ENCODE results near the gene MAST4.

MAST4 gene

DNA sequence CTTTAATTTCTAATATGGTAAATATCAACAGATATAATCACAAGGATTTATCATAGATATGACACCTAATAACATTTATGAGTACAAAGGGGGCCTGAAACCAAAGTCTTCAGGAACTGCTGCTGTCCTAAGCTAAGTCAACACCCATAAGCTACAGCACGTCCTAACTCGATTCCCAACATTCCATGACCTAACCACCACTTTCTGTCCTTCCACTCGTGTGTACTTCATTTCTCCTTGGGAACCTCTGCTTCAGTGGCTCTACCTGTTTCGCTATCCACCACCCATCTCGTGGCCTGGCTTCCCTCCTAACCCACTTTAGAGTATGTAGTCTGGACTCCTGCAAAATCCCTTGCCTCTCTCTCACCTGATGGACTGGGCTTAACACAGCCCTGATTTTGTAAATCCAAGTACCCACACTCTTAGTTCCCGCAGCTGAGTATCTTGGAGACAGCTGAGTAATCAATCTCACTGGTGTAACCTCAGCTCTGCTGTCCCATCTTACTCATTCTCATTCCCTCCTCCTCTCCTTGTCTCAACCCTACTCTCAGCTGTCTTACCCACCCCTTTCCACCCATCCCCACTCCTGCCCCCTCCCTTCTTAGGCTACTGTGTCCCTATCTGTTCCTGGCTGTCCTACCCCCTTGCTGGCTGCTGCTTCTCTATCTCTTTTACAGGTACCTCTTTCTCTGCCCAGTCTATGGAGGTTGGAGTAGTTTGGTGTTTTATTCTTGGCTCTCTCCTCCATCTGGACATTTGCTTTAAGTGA, 101.8 kb downstream of the MAST4 start:
- no peak for DNase-seq (ENCODE audit: low read depth in 2 of 2)

GRCh38 chr5:66701244-66701643, 105.1 kb downstream of the MAST4 start:
- DNase-seq (ENCODE audit: low read depth in 2 of 2): no peak

DNA sequence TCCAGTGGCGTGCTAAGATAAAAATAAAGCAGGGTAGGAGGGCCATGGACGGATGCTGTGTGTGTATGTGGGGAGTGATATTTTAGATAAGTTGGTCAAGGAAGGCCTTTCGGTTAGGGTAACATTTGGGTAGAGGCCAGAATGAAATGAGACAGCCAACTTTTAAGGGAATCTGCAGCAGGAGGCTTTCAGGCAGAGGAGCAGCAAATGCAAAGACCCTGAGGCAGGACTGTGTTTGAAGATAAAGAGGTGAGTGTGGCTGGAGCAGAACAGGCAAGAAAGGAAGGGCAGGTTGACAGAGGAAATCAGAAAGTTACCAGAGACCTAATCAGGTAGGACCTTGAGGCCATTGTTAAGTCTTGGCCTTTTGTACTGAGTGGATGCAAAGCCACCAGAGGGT, 106.2 kb downstream of the MAST4 start:
- DNase-seq (ENCODE audit: low read depth in 2 of 2): no peak

GRCh38 chr5:66704790-66705425, 108.7 kb downstream of the MAST4 start:
- DNase-seq (ENCODE audit: low read depth in 2 of 2): no peak

GRCh38 chr5:66708368-66708767, 112.2 kb downstream of the MAST4 start:
- no peak for DNase-seq (ENCODE audit: low read depth in 2 of 2)

DNA sequence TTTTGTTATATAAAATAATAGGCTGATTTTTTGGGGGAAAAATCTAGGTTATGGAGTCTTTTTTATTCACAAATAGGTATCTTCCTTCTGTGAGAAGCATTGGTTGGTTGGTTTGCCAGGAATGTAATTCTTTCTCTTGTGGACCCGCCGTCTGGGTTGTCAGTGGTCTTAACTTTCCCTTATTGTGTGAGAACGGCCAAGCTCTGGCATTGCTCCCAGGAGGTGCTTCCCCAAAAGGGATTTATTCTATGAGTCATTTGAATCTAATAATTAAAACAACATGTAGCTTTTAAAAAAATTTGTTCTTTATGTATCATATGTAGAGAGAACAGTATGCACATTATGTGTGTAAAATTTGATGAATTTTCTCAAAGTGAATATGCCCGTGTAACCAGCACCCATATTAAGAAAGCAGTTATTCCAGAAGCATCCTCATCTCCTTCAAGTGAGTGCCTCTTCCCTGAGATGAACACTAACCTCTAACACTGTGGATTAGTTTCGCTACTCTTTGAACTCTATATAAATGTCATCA, 114.4 kb downstream of the MAST4 start:
- DNase-seq (ENCODE audit: low read depth in 2 of 2): no peak

DNA sequence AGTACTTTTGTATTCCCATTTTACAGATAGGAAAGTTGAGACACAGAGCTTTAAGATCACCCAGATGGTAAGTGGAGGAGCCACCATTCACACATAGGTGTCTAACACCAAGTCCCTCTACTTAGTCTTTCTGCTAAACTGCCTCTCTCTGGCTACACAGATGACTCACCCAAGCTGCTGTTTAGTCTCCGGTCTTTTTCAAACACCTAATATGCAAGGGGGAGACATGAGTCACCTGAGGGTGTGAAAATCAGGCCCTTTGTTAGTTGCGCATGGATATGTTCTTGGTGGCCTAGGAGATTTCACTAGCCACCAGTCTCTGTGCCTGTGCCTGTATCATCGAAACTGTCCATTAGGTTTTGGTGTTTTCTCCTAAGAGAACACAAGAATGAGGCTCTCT, 117.8 kb downstream of the MAST4 start:
- DNase-seq (ENCODE audit: low read depth in 2 of 2): no peak

DNA sequence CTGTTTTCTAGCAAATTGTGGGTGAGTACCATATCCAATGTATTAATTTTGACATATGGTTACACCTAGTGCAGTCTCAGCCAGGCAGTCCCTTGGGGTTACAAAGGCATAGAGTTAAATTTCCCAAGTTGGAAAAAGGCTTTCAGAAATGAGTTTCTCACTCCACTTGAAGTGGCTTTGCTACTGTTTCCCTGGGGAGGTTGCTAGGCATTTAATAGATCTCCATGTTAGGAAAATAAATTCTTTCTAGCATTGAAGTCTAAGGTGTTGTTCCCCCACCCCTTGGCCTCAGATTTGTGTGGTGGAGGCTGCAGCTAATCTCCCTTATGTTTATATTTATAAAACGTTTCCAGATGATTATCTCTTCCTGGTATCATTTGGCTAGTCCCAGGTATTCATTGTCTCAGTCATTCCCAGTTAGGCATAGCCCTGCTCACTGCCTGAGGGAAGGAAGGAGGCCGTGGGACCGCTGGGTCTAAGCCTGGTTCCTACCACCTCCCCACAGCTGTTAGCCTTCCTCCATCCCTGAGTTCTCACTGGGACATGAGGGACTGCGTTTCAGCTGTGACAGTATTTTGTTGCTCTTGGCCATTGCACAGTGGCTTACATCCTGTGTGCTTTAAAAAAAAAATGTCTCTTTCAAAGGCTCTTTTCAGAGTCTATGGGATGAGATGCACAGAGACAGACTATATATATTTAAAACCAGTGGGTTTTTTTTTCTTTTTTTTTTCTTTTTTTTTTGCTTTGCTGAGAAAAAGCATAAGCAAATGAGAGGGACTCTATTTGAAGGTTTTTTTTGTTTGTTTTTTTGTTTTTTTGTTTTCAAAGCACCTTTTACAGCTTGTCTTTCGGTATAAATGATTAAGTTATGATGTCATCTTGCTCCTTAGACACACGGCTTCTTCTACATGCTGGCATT, 121.5 kb downstream of the MAST4 start:
- DNase-seq (ENCODE audit: low read depth in 2 of 2): no peak

DNA sequence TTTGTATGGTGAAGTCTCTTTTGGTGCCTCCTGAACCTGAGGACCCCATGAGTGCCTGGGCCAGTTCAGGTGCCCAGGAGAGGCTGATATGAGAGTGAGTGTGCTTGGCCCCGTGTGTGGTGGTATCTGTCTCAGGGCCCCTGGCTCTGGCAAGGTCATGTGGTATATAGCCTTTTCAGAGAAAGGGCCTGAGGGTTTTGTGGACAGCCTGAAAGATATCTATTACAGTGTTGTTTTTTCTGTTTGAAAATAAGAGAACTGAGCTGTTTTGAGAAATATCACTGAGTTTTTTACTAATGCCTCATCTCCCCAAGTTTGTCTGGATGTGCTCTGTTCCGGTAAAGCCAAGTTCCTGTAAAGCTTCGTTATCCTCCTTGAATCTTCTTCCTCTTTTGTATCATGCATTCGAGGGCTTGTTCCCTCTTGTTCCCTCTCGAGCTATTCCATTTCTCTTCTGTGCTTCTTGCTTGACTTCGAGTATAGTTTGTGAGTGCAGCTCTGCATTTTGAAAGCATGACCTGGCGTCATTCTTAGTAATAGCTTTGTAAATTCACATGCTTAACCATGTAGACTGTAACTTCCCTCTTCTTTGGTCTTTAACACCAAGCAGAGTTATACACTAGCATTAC, 122.3 kb downstream of the MAST4 start:
- no peak for DNase-seq (ENCODE audit: low read depth in 2 of 2)

DNA sequence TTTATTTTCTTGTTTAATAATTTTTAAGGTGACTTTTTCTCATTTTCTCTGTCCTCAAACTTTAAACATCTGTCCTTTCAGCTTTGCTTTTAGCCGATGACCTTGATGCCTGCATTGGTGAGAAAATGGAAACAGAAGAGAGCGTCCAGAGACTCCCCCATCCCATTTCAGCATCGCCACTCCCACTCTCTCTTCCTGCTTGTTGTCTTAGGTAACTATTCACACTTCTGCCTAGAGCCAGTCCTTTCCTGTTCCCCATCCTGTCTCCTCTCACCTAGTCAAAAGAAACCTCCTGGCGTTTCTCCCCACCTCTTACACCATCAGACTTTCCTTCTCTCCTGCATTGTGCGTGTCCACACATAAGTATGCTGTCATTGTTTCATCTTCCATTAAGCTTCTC, 124.6 kb downstream of the MAST4 start:
- DNase-seq (ENCODE audit: low read depth in 2 of 2): no peak

- DNase-seq (ENCODE audit: low read depth in 2 of 2): no peak
These were observed 126.5 kb downstream of the MAST4 start for GRCh38 chr5:66722686-66723085.

DNA sequence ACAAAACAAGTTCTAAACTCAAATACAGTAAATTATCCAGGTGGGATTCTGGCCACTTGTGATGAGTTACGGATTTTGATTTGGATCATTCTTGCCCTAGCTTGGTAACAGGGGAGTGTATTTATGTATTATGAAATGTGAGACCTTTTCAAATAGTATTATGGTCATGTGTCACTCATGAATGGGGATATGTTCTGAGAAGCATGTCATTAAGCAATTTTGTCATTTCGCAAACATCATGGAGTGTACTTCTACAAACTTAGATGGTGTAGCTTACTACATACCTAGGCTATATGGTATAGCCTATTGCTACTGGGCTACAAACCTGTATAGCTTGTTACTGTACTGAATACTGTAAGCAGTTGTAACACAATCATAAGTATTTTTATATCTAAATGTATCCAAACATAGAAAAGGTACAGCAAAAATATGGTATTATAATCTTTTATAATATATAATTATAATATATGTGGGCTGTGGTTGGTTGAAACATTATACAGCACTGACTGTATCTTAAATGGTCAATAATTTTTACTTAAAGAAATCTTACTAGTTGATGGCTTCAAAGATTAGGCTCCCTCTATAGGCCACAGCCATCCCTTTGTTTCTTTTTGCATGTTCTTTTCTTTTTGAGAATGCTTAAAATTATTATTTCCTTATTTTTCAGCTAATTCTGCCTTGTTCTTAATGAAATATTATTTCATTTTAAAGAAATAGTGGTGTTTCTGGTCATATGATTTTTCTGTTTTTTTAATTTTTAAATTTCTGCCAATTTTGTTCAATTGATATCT, 128.4 kb downstream of the MAST4 start:
- DNase-seq (ENCODE audit: low read depth in 2 of 2): no peak

DNA sequence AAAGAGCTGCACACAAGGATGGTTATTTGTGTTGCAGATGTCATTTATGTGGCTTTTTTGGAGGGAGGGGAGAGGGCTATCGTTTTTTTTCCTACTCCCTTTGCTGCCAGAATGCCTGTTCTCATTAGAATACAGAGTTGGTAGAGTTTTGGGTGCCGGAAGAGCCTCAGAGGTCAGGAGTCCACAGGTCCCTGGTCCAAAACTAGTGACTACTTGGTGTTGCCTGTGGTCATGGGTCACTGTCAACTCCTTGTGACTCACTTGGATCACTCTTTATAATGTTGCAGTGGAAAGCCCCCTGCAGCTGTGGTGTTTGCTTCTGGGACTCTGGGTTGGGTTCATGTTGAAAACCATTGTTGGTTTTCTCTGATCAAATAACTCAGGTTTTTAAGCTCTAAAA, 131.4 kb downstream of the MAST4 start:
- no peak for DNase-seq (ENCODE audit: low read depth in 2 of 2)

- DNase-seq (ENCODE audit: low read depth in 2 of 2): no peak
These were observed 131.9 kb downstream of the MAST4 start for GRCh38 chr5:66728049-66728448.

DNA sequence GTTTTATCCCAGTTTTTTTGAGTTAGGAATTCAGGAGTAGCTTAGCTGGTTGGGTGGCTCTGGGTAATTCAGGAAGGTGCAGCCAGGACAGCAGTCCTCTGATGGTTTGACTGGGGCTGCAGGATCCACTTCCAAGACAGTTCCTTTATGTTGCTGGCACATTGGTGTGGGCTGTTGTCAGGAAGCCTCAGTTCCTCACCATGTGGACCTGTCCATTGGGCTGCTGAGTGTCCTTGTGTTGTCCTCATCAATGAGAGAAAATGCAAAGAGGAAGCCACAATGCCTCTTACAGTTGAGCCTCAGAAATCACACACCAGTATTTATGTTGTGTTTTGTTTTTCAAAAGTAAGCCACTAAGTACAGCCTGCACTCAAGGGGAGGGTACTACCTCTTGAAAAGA, 140.9 kb downstream of the MAST4 start:
- no peak for DNase-seq (ENCODE audit: low read depth in 2 of 2)

DNA sequence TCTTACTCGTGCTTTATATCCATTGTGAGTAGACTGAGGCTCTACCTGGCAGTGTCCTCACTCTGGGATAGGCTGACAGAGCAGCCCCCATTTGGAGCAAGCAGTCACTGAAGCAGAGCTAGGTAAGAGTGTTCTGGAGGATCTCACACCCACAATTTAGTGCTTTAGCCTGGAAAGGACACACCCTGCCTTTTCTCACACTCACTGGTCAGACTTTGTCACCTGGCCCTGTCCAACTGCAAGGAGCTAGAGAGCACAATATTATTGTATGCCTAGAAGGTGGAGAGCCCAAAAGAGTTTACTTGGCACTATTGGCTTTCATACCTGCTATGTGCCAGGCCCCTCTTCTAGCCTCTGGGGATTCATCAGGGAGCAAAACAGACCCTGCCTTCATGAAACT, 141.9 kb downstream of the MAST4 start:
- no peak for DNase-seq (ENCODE audit: low read depth in 2 of 2)

GRCh38 chr5:66739021-66739420, 142.8 kb downstream of the MAST4 start:
- no peak for DNase-seq (ENCODE audit: low read depth in 2 of 2)

GRCh38 chr5:66739951-66740350, 143.8 kb downstream of the MAST4 start:
- DNase-seq (ENCODE audit: low read depth in 2 of 2): no peak

- no peak for DNase-seq (ENCODE audit: low read depth in 2 of 2)
These were observed 145.2 kb downstream of the MAST4 start for GRCh38 chr5:66741394-66741793.

GRCh38 chr5:66742083-66742895, 146.1 kb downstream of the MAST4 start:
- DNase-seq (ENCODE audit: low read depth in 2 of 2): no peak

Measured in stimulated activated CD8-positive, alpha-beta memory T cell treated with anti-CD3 and anti-CD28 coated beads, Interleukin-7, amount 100 ng/mL, for 1 hour (primary cell).